Fibroblast of peridontal ligament (primary cell): ENCODE measurements around the gene OR51B4.
A peak's percentile ranks its signal among the peaks of the same experiment; 100 is the strongest.
"Not testable (repeated sequence)": the region's sequence is repeated elsewhere in the genome, so short reads cannot be mapped to it uniquely, and the experiment has no call there.

Experiments
- DNase-seq: peaks from one replicate; pipeline ENCODE4 v3.0.0-alpha.2; 2010; ENCODE audit errors: extremely low read depth

The OR51B4 gene, protein sequence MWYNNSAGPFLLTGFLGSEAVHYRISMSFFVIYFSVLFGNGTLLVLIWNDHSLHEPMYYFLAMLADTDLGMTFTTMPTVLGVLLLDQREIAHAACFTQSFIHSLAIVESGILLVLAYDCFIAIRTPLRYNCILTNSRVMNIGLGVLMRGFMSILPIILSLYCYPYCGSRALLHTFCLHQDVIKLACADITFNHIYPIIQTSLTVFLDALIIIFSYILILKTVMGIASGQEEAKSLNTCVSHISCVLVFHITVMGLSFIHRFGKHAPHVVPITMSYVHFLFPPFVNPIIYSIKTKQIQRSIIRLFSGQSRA

DNA sequence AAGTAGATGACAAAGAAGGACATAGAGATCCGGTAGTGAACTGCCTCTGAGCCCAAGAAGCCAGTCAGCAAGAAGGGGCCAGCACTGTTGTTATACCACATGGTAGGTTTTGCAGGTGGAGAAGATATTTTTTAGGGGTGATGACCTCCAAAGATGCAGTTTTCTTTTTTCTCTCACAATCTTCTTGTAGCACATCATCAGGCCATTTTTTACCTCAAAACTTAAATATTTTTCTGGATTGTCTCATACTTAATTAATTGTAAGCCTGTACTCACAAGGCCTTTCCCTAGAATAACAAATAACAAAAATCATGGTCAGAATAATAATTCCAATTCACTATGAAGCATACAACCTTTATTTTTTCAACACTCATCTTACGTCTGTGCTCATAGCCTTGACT, at the start of gene OR51B4:
Gene OR51B4, minus strand, starts transcription at position 101 of the 400 bp plus-strand sequence. Its CDS starts 0 bp downstream, at position 101.
- no peak for DNase-seq

DNA sequence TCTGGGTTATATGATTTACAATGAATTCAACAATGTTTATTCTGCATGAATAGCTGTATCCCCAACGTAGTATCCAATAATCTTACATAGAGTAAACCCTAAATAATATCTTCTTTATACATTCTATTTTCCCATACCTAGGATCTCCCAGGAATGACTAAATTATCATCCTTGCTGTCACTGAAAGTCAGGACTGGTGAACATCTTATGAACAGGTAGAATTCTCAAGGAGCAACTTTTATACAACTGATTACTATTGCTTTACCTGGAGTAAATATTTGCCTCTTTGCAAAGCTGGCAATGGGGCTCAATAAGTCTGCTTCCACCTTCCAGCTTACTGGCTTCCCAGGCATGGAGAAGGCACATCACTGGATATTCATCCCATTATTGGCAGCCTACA, 49.5 kb upstream of the OR51B4 start, which contains the start of gene OR51B6:
Gene OR51B6, plus strand, starts transcription at position 301 of the 400 bp plus-strand sequence. Its CDS starts 0 bp downstream, at position 301.
- DNase-seq, result no peak

DNA sequence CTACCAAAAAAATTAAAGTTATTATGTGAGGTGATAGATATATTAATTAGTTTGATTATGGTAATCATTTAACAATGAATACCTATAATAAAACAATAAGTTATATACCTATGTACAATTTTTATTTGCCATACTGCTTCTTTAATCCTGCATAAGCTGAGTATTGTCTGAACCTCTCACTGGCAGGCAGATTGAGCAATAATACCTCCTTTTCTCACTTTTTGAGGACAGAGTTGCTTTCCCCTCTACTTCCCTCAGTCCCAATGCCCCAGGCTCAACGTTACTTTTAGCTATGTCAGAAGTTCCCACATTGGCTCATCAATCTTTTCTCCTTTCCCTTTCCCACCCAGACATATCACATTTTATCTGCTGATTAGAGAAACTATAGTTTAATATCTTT, 47.8 kb upstream of the OR51B4 start:
- DNase-seq, result no peak

GRCh38 chr11:5348551-5349194, 46.9 kb upstream of the OR51B4 start:
- no peak for DNase-seq

DNA sequence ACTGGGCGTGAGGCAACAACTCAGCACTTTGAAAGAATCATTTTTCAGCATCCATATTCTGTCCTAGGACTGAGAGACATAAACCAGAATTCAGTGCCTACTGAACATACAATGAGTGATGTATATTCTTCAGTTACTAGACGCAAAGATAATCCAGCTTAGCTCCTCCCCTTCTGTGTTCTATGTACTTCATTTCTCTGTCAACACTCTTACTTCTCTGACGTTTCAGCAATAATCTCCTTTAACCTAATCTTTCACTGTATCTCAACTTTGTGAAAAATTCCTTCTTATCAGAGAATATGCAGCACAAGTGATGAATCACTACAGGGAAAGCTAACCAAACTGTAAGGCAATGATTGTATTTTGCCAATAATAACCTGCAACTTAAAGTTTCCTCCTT, 44.1 kb upstream of the OR51B4 start:
- no peak for DNase-seq

DNA sequence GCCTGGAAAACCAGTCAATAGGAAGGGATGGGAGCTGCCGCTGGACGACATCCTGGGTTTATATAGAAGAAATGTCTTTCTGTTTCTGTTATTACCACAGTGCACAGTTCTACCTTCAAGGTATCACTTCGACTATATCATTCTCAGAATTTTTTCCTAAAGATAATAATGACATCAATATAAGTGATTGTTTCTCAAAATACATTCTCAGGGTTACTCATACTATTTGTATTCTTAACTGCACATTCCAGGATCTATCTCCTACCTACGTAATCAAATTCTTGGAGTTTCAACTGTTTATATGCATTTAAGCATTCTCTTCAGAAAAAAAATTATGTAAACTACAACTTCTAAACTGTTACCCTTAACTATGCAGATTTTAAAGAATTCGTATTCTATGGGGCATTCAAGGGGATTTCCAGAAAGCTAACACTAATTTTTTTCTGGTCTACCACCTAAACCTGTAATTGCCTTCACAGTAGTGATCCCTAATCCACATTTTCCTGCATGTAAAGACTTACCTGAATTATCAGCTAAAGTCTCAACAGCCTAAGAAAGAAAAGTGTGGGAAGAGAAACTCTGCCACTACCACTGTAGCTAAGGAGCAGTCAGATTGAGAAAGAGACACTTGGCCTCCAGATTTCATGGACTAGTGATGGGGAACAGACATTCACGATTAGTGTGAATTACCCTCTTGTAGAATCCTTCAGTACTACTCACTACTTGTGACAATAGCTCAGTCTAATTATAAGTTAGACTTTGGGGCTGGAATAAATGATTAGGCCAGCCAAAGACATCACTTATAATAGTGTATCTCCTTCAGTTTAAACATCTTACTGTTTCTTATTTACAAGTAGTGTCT, 42.0 kb upstream of the OR51B4 start, which contains the start of gene OR51B5:
Gene OR51B5, minus strand, starts transcription at position 51 of the 862 bp plus-strand sequence. Its CDS starts 0 bp downstream, at position 51.
- peak; percentile 13 for DNase-seq

DNA sequence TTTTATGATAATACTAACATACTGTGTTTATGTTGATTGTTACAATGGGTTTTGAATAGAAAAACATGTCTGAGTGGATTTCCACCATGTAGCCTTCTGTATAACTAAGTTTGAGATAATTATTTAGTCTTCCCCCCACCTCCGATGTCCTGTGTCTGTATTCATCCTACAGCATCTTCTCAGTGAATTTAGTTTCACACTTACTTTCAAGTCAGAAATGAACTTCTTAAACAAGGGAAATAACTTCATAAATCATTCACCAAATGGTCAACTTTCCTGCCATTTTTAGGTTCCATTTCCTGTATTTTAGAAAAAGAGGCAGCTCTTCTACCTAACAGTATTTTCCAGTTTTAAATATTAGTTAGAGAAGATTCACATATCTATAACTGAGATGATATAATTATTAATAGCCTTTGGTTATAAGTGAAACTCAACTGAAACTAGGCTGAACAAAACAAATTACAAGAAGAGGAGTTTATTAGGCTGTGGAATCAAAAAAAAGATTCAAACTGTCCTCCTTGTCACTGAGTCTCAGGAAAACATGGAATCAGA, 38.1 kb upstream of the OR51B4 start:
- DNase-seq, result no peak

GRCh38 chr11:5337253-5337652, 35.5 kb upstream of the OR51B4 start:
- not testable (repeated sequence) for DNase-seq

DNA sequence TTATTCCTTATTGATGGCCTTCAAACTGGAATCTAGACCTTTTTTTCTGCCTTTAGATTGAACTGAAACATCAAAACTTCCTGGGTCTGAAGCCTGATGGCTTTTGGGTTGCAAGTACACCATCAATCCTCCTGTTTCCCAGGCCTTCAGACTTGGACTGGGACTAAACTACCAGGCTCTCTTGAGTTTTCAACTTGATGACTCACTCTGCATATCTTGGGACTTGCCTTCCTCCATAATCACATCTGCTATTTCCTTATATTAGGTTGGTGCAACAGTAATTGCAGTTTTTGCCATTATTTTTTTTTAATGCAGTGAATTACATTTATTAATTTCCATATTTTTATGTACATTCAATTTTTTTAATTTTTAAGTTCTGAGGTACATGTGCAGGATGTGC, 34.6 kb upstream of the OR51B4 start:
- DNase-seq, result peak; percentile 47

DNA sequence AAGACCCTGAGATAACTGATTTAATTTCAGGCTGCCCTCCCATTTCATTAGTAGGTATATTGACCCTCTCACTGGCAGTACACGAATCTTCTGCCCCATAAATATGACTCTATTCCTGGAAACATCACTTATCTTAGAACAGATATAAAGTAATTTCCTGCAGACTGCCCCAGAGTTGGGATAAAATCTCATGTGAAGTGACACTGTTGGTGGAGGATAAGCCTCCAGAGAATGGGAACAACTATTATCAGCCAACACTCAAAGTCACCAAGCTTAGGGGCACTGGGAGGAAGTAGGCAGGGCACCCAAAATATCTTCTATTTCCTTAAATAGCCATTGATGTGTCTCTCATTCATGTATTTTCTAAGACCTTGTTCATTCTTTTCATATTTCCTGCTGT, 33.4 kb upstream of the OR51B4 start:
- DNase-seq, result no peak

GRCh38 chr11:5324197-5324596, 22.5 kb upstream of the OR51B4 start, which contains the start of gene OR51B2:
OR51B2 (minus strand) TSS chr11:5324297; CDS start chr11:5324297, 0 bp downstream.
- DNase-seq, result no peak

DNA sequence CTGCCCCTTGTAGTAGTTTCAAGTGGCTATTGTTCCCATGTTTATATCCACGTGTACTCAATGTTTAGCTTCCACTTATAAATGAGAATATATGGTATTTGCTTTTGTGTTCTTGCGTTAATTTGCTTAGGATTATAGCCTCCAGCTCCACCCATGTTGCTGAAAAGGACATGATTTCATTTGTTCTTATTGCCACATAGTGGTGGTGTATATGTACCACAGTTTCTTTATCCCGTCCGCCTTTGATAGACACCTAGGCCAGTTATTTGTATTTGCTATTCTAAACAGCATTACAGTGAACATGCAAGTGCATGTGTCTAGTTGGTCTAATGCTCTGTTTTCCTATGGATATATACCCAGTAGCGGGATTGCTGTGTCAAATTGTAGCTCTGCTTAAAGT, 15.5 kb upstream of the OR51B4 start:
- no peak for DNase-seq

- not testable (repeated sequence) for DNase-seq
These were observed 11.7 kb upstream of the OR51B4 start for GRCh38 chr11:5313326-5314023.

DNA sequence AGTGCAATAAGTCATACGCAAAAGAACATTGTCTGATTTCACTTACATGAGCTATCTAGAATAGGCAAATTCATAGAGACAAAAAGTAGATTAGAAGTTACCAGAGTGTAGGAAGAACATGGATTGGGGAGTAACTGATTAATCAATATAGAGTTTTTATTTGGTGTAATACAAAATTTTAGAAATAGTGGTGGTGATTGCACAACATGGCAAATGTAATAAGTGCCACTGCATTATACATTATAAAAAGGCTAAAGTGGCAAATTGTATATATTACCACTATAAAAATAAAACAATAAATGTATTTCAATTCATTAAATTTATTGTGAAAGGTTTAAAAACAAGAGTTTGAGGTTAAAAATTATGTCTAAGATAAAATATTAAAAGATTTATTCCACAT, 8.7 kb upstream of the OR51B4 start:
- no peak for DNase-seq

- peak; percentile 58 for DNase-seq
These were observed 5.7 kb upstream of the OR51B4 start for GRCh38 chr11:5307256-5308019.

GRCh38 chr11:5304046-5304445, 2.3 kb upstream of the OR51B4 start:
- DNase-seq, result no peak

GRCh38 chr11:5303626-5304025, 1.9 kb upstream of the OR51B4 start:
- DNase-seq, result no peak

DNA sequence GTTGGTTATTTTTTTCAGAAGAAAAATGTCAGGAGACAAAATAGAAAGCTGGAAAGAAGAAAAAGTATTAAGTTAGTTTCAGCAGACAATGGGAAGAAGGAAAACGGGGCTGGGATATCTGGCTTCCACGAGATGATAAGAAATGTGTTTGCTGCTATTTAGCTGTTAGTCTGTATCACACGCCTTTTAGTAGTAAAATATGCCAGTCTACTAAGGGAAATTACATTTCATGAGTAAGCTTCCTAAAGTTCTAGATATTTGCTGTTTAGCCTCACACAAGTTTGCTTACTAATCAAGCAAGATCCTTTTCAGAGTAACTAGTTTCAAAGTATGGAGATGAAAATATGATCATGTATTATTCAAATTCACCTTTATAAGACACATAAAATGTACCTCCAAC, 1.5 kb downstream of the OR51B4 start:
- no peak for DNase-seq

DNA sequence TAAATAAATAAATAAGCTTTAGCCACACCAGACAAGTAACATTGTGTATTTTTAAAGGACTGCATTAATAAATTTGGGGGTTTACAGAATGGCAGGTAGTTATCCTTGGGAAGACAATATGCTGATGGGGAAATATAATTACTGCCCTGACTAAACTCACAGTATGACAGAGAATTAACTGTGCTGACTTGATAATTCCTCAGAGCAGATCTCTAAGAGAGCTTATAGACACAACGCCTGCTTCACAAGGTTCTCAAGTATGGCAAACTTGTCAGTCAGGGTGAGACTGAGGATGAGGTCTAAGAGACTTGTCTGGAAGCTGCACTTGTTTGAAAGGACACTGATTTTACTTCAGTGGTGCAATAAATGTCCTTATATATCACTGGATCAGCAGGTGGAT, 3.3 kb downstream of the OR51B4 start:
- no peak for DNase-seq

DNA sequence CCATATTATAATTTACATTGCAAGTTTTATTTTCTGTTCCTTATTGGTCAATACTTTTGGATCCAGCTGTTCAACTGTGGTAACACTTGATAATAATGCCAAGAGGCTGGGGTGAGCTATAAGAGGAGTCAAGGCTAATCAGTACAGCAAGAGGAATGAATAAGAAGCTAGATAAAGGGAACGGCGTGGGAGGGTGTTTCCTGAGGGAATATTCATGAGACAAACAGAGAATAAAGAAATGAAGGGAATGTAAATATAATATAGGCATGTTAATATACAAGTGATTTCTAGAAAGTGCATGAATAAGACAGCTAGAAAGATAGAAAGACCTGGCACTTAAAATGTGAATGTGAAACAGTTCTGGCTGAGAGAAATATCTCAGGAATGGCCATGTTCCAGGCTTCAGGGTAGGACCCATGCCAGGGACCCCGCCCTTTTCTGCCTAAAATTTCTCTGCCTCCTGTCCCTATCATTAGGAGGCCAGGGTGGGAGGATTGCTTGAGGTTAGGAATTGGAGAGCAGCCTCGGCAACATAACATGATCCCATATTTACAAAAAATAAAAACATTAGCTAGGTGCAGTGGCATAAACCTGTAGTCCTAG, 3.9 kb downstream of the OR51B4 start:
- DNase-seq, result no peak
